ENCODE results near the gene BMI1. TPM values are rescaled to one million over a fixed set of nuclear protein-coding genes. Genes with fewer than 3 reads are reported as not detected.

BMI1 gene
- total RNA-seq, 1 donor from 2014 or later: 62.1 TPM

- no peak overlapping the region for H3K27ac Mint-ChIP-seq
- H3K4me3 Mint-ChIP-seq (ENCODE audit: low read depth): no peak overlapping the region
- H3K36me3 Mint-ChIP-seq (ENCODE audit: insufficient read depth): no peaks in the 10 kb centered on the region
- TF ChIP-seq, protein P1, sequence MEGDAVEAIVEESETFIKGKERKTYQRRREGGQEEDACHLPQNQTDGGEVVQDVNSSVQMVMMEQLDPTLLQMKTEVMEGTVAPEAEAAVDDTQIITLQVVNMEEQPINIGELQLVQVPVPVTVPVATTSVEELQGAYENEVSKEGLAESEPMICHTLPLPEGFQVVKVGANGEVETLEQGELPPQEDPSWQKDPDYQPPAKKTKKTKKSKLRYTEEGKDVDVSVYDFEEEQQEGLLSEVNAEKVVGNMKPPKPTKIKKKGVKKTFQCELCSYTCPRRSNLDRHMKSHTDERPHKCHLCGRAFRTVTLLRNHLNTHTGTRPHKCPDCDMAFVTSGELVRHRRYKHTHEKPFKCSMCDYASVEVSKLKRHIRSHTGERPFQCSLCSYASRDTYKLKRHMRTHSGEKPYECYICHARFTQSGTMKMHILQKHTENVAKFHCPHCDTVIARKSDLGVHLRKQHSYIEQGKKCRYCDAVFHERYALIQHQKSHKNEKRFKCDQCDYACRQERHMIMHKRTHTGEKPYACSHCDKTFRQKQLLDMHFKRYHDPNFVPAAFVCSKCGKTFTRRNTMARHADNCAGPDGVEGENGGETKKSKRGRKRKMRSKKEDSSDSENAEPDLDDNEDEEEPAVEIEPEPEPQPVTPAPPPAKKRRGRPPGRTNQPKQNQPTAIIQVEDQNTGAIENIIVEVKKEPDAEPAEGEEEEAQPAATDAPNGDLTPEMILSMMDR (IDR thresholded peaks at IDR 0.05; ENCODE audit: unreplicated experiment): no peak
- no peak for DNase-seq (ENCODE audit: low spot score, unreplicated experiment)
- peaks cover 9% of the 10 kb centered on the region for H3K4me1 Mint-ChIP-seq (ENCODE audit: low read depth)
- H3K27me3 Mint-ChIP-seq: no peaks in the 10 kb centered on the region
- H3K9me3 Mint-ChIP-seq (ENCODE audit: low read depth): no peaks in the 10 kb centered on the region
Measured at GRCh38 chr10:22365233-22365632, 44.3 kb downstream of the BMI1 start.

GRCh38 chr10:22365644-22366434 lies 44.9 kb downstream of the BMI1 start:
- Mint-ChIP-seq H3K4me1 (ENCODE audit: low read depth) (peaks cover 9% of the 10 kb centered on the region), H3K36me3 (ENCODE audit: insufficient read depth) (no peaks in the 10 kb centered on the region), H3K27ac (no peak overlapping the region), H3K4me3 (ENCODE audit: low read depth) (no peak overlapping the region), H3K27me3 (no peaks in the 10 kb centered on the region), H3K9me3 (ENCODE audit: low read depth) (no peaks in the 10 kb centered on the region)
- TF ChIP-seq, protein P1 (IDR thresholded peaks at IDR 0.05; ENCODE audit: unreplicated experiment): no peak
- DNase-seq (ENCODE audit: low spot score, unreplicated experiment): no peak

GRCh38 chr10:22366435-22366703 lies 45.5 kb downstream of the BMI1 start:
- TF ChIP-seq, protein P1 (IDR thresholded peaks at IDR 0.05; ENCODE audit: unreplicated experiment): no peak
- Mint-ChIP-seq H3K9me3 (ENCODE audit: low read depth) (no peaks in the 10 kb centered on the region), H3K27me3 (no peaks in the 10 kb centered on the region), H3K4me1 (ENCODE audit: low read depth) (peaks cover 9% of the 10 kb centered on the region), H3K4me3 (ENCODE audit: low read depth) (no peak overlapping the region), H3K36me3 (ENCODE audit: insufficient read depth) (no peaks in the 10 kb centered on the region), H3K27ac (no peak overlapping the region)
- DNase-seq (ENCODE audit: low spot score, unreplicated experiment): no peak

DNA sequence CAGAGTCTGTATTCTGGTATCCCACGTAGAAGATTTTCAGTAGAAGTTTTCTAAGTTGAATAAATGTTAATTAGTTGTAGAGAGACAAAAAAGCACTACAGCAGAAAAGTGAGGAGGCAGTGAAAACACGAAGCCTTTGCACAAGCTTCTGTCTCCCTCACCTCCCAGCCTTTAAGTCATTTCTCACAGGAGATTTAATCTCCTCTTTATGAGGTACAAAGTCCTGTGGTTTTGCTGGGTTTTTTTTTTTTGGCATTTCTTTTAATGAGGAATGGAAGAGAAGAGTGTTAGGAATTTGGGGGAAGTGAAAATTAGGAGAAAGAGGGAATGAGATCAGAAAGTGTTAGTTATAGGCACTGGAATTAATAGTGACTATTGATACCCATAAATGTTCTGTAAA lies 45.9 kb downstream of the BMI1 start:
- DNase-seq (ENCODE audit: low spot score, unreplicated experiment): no peak
- no peak overlapping the region for H3K4me3 Mint-ChIP-seq (ENCODE audit: low read depth)
- H3K4me1 Mint-ChIP-seq (ENCODE audit: low read depth): peaks cover 9% of the 10 kb centered on the region
- no peaks in the 10 kb centered on the region for H3K27me3 Mint-ChIP-seq
- TF ChIP-seq, protein P1 (IDR thresholded peaks at IDR 0.05; ENCODE audit: unreplicated experiment): no peak
- H3K27ac Mint-ChIP-seq: no peak overlapping the region
- no peaks in the 10 kb centered on the region for H3K36me3 Mint-ChIP-seq (ENCODE audit: insufficient read depth)
- H3K9me3 Mint-ChIP-seq (ENCODE audit: low read depth): no peaks in the 10 kb centered on the region

DNA sequence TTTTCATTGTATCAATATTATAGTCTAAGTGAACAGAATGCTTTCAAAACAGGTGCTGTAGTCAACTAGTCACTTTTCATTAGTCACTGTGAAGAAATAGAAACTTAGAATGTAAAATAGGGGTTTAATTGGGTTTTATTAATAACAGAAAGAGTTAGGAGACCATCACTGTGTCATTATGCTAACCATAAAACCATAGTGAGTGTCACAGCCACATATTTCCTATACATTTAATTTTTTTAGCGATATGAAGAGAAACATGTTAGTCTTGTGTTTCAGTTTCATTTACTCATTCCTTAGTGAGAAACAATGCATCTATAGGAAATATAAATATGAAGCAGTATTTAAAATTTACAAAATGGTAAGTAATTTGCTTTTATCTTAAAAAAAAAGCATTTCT lies 46.6 kb downstream of the BMI1 start:
- Mint-ChIP-seq H3K4me1 (ENCODE audit: low read depth) (peaks cover 11% of the 10 kb centered on the region), H3K27me3 (no peaks in the 10 kb centered on the region), H3K4me3 (ENCODE audit: low read depth) (no peak overlapping the region), H3K9me3 (ENCODE audit: low read depth) (no peaks in the 10 kb centered on the region), H3K27ac (no peak overlapping the region), H3K36me3 (ENCODE audit: insufficient read depth) (no peaks in the 10 kb centered on the region)
- TF ChIP-seq, protein P1 (IDR thresholded peaks at IDR 0.05; ENCODE audit: unreplicated experiment): no peak
- no peak for DNase-seq (ENCODE audit: low spot score, unreplicated experiment)
